GM23338 (cell line): ENCODE data around the gene BMPR1B. TPM values are rescaled to one million over a fixed set of nuclear protein-coding genes. Genes with fewer than 3 reads are reported as not detected.

Experiments
- ATAC-seq: fragments of 200-7000 bp; cut with Tn5 transposase; 3 replicates; pipeline ENCODE4 v1.9.1; 2020
- DNase-seq: peaks from one replicate; pipeline ENCODE4 v3.0.0-alpha.2; 2015; ENCODE audit warnings: low spot score
- H2AFZ ChIP-seq: fragments of 200-600 bp; sonication (generic); 2 replicates; pipeline ENCODE4 v1.8.0; 2016; ENCODE audit warnings: antibody characterized with exemption, mild to moderate bottlenecking, moderate library complexity
- H3F3A ChIP-seq: fragments of 200-600 bp; sonication (generic); replicated peaks from 2 replicates; pipeline ENCODE4 v1.8.0; 2017; ENCODE audit warnings: antibody characterized with exemption, mixed run types, low read depth
- H3K27ac ChIP-seq: fragments of 200-600 bp; sonication (generic); 2 replicates; pipeline ENCODE4 v1.6.1; 2016; ENCODE audit warnings: low read depth
- H3K27me3 ChIP-seq: fragments of 200-600 bp; sonication (generic); 2 replicates; pipeline ENCODE4 v1.8.0; 2016; ENCODE audit warnings: mild to moderate bottlenecking, mixed run types, moderate library complexity; ENCODE audit not compliant: insufficient read depth
- H3K36me3 ChIP-seq: fragments of 200-600 bp; sonication (generic); 2 replicates; pipeline ENCODE4 v1.8.0; 2016; ENCODE audit warnings: mild to moderate bottlenecking; ENCODE audit not compliant: insufficient read depth
- H3K4me1 ChIP-seq: fragments of 200-600 bp; sonication (generic); 2 replicates; pipeline ENCODE4 v1.8.0; 2016; ENCODE audit warnings: mild to moderate bottlenecking, moderate library complexity; ENCODE audit not compliant: insufficient read depth
- H3K4me2 ChIP-seq: fragments of 200-600 bp; sonication (generic); 2 replicates; pipeline ENCODE4 v1.7.1; 2017; ENCODE audit warnings: mixed run types
- H3K4me3 ChIP-seq: fragments of 200-600 bp; sonication (generic); 2 replicates; pipeline ENCODE4 v1.6.1; 2016; ENCODE audit warnings: mixed run types
- H3K79me2 ChIP-seq: fragments of 200-600 bp; sonication (generic); replicated peaks from 2 replicates; pipeline ENCODE4 v1.8.0; 2017; ENCODE audit warnings: mild to moderate bottlenecking; ENCODE audit not compliant: insufficient read depth
- H3K9me2 ChIP-seq: fragments of 200-600 bp; sonication (generic); 2 replicates; pipeline ENCODE4 v1.8.0; 2017; ENCODE audit not compliant: insufficient read depth
- H4K20me1 ChIP-seq: fragments of 200-600 bp; sonication (generic); replicated peaks from 2 replicates; pipeline ENCODE4 v1.8.0; 2017; ENCODE audit warnings: mild to moderate bottlenecking; ENCODE audit not compliant: insufficient read depth
- H3K27ac Mint-ChIP-seq: 2 replicates; pipeline ENCODE4 v1.8.0; 2020; ENCODE audit warnings: inconsistent platforms, mild to moderate bottlenecking, moderate library complexity, mixed read lengths
- H3K27me3 Mint-ChIP-seq: 3 replicates; pipeline ENCODE4 v1.8.0; 2022; ENCODE audit warnings: low read depth, mild to moderate bottlenecking, moderate library complexity, mixed read lengths, inconsistent platforms; ENCODE audit not compliant: insufficient read depth, poor library complexity
- H3K36me3 Mint-ChIP-seq: 3 replicates; pipeline ENCODE4 v1.8.0; 2021; ENCODE audit warnings: low read depth, mild to moderate bottlenecking, inconsistent platforms, moderate library complexity, mixed read lengths
- H3K4me1 Mint-ChIP-seq: 3 replicates; pipeline ENCODE4 v1.8.0; 2020; ENCODE audit warnings: mild to moderate bottlenecking, inconsistent platforms, mixed read lengths
- H3K4me3 Mint-ChIP-seq: 3 replicates; pipeline ENCODE4 v1.8.0; 2021; ENCODE audit warnings: moderate library complexity, mild to moderate bottlenecking, inconsistent platforms, mixed read lengths
- H3K9me3 Mint-ChIP-seq: 3 replicates; pipeline ENCODE4 v1.8.0; 2020; ENCODE audit warnings: moderate library complexity, mild to moderate bottlenecking, inconsistent platforms, mixed read lengths
- CREB1 ChIP-seq: fragments of 250-450 bp; sonication (Bioruptor Pico); IDR thresholded peaks from 2 replicates; pipeline ENCODE4 v1.5.0; 2020; ENCODE audit warnings: low read depth, mild to moderate bottlenecking, moderate library complexity
- CTCF ChIP-seq, 2 experiments: fragments of 200-600 bp in 1 of 2; sonication (generic) in 1 of 2; conservative IDR thresholded peaks; 2 replicates each; pipeline versions ENCODE4 v1.5.1 to v1.6.1; 2016 to 2017; ENCODE audit warnings: antibody characterized with exemption in 2 of 2, low read depth in 2 of 2, mild to moderate bottlenecking in 2 of 2, moderate library complexity in 1 of 2
- ETS1 ChIP-seq: IDR thresholded peaks from 2 replicates; pipeline ENCODE4 v1.6.1; 2016; ENCODE audit warnings: antibody characterized with exemption
- EZH2 ChIP-seq: fragments of 200-600 bp; sonication (generic); IDR thresholded peaks from one replicate; pipeline ENCODE4 v1.8.0; 2017; ENCODE audit warnings: antibody characterized with exemption, mild to moderate bottlenecking, low read depth; ENCODE audit not compliant: unreplicated experiment
- EZH2phosphoT487 ChIP-seq: fragments of 200-600 bp; sonication (generic); IDR thresholded peaks from one replicate; pipeline ENCODE4 v1.8.1; 2018; ENCODE audit warnings: antibody characterized with exemption; ENCODE audit not compliant: unreplicated experiment
- JUNB ChIP-seq: IDR thresholded peaks from one replicate; pipeline ENCODE4 v1.6.1; 2016; ENCODE audit warnings: antibody characterized with exemption; ENCODE audit not compliant: unreplicated experiment
- NANOG ChIP-seq: IDR thresholded peaks from 2 replicates; pipeline ENCODE4 v1.6.1; 2016; ENCODE audit warnings: antibody characterized with exemption, borderline replicate concordance
- POLR2AphosphoS5 ChIP-seq: IDR thresholded peaks from 2 replicates; pipeline ENCODE4 v1.6.1; 2016; ENCODE audit warnings: antibody characterized with exemption, low read depth
- REST ChIP-seq: IDR thresholded peaks from one replicate; pipeline ENCODE4 v1.6.1; 2018; ENCODE audit warnings: antibody characterized with exemption; ENCODE audit not compliant: unreplicated experiment
- STAT1 ChIP-seq: IDR thresholded peaks from one replicate; pipeline ENCODE4 v1.6.1; 2016; ENCODE audit warnings: antibody characterized with exemption; ENCODE audit not compliant: unreplicated experiment
- ZNF114 ChIP-seq: fragments of 250-450 bp; sonication (Bioruptor Pico); IDR thresholded peaks from 2 replicates; pipeline ENCODE4 v1.5.0; 2020; ENCODE audit warnings: mild to moderate bottlenecking, moderate library complexity
- ZNF331 ChIP-seq: fragments of 250-450 bp; sonication (Bioruptor Pico); IDR thresholded peaks from 2 replicates; pipeline ENCODE4 v1.5.0; 2020; ENCODE audit warnings: low read depth, mild to moderate bottlenecking, moderate library complexity
- ZNF462 ChIP-seq: fragments of 250-450 bp; sonication (Bioruptor Pico); IDR thresholded peaks from 2 replicates; pipeline ENCODE4 v1.5.0; 2020; ENCODE audit warnings: mild to moderate bottlenecking, moderate library complexity
- polyA plus RNA-seq: library from polyadenylated mRNA; unstranded; fragments of >200 nt; fragmentation: Nextera tagmentation; extraction: Ambion mirVana; gene quantifications from 2 replicates; pipeline ENCODE4 v1.2.1, GENCODE V29; 2016
- total RNA-seq: library from RNA; depleted of rRNA; stranded (reverse); fragments of >200 nt; shearing (Covaris generic); gene quantifications from 2 replicates; pipeline ENCODE4 v1.2.3, GENCODE V29; 2014

The BMPR1B gene
- total and polyA plus RNA-seq, 2 experiments from 2014 or later = 0.48 to 1.0 TPM

- H3K9me2 ChIP-seq = no peaks in the 10 kb centered on the region
- H3K27me3 ChIP-seq = no peaks in the 10 kb centered on the region
- ATAC-seq (no peak), DNase-seq (no peak)
- no peaks in the 10 kb centered on the region for H3K4me1 ChIP-seq
- H2AFZ ChIP-seq = no peak overlapping the region
- H3K4me3 ChIP-seq = no peak overlapping the region
- H3K27ac ChIP-seq = no peak overlapping the region
- no peak overlapping the region for H3K4me2 ChIP-seq
- H3K79me2 ChIP-seq = no peaks in the 10 kb centered on the region
- no peaks in the 10 kb centered on the region for H3K36me3 ChIP-seq
- TF ChIP-seq STAT1 (no peak), POLR2AphosphoS5 (no peak), JUNB (no peak), ZNF331 (no peak), EZH2phosphoT487 (no peak), ZNF462 (CRISPR knock-in tag) (no peak), REST (no peak), ZNF114 (no peak), EZH2 (no peak), CREB1 (CRISPR knock-in tag) (no peak), ETS1 (no peak), NANOG (no peak), CTCF (conservative IDR thresholded peaks at IDR 0.05; ENCODE audit: low read depth in 2 of 2) (no peak)
- no peaks in the 10 kb centered on the region for H3F3A ChIP-seq
- H4K20me1 ChIP-seq = no peaks in the 10 kb centered on the region
- H3K4me3 Mint-ChIP-seq = no peak overlapping the region
- no peaks in the 10 kb centered on the region for H3K27me3 Mint-ChIP-seq
- no peaks in the 10 kb centered on the region for H3K36me3 Mint-ChIP-seq
- H3K4me1 Mint-ChIP-seq = no peaks in the 10 kb centered on the region; the same call in 2 of the 3 replicates
- H3K9me3 Mint-ChIP-seq = no peaks in the 10 kb centered on the region
- no peak overlapping the region for H3K27ac Mint-ChIP-seq
These were observed 351.2 kb downstream of the BMPR1B start for GRCh38 chr4:95108883-95109421.
